IMR-90 (cell line): ENCODE measurements around the gene CCT4.

Experiments
- CTCF ChIP-seq: conservative IDR thresholded peaks from 2 replicates; pipeline ENCODE4 v1.5.1; 2012; ENCODE audit warnings: mild to moderate bottlenecking, low read depth, low read length, improper control_type of control experiment
- MXI1 ChIP-seq: IDR thresholded peaks from 2 replicates; pipeline ENCODE4 v1.6.1; 2012; ENCODE audit warnings: low read depth, mild to moderate bottlenecking, low read length, moderate library complexity, borderline replicate concordance
- POLR2A ChIP-seq: IDR thresholded peaks from 2 replicates; pipeline ENCODE4 v1.6.1; 2012; ENCODE audit warnings: mild to moderate bottlenecking, low read depth, low read length
- RAD21 ChIP-seq: IDR thresholded peaks from 2 replicates; pipeline ENCODE4 v1.6.1; 2012; ENCODE audit warnings: low read length, improper control_type of control experiment
- RFX5 ChIP-seq: IDR thresholded peaks from 2 replicates; pipeline ENCODE4 v1.8.0; 2012; ENCODE audit warnings: low read depth, mild to moderate bottlenecking, low read length, moderate library complexity
- USF2 ChIP-seq: fragments of 150-350 bp; IDR thresholded peaks from 2 replicates; pipeline ENCODE4 v1.6.1; 2017; ENCODE audit warnings: mild to moderate bottlenecking, antibody characterized with exemption, low read length, low read depth

GRCh38 chr2:61834893-61835292 lies 53.6 kb downstream of the CCT4 start:
- TF ChIP-seq CTCF (no peak), RAD21 (no peak), MXI1 (no peak), POLR2A (no peak), RFX5 (no peak), USF2 (no peak)
